Measurements from ENCODE around the gene SCTR.

The SCTR gene

DNA sequence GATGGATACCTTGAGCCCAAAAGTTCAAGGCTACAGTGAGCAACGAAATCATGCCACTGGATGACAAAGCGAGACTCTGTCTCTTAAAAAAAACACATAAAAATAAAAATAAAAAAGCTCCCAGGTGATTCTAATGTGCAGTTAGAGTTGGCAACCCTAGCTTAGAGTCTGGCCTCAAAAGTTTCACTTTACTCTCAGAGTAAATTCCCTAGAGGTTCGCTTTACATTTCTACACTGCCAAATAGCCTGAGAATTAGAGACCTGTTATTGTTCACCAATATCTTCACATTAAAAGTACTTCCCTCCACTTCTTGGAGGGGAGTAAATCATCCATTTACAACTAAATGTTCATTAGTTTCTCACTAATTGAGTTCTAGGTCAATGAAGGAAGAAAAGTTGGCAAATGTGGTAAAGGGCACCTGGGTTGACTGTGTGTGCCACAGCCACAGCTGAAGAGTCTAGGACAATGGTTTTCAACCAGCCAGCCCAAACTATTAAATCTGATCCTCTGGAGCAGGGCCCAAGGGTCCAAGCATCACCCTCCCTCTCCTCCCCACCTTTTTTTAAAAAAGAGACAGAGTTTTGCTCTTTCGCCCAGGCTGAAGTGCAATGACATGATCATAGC, 107.9 kb downstream of the SCTR start:
- H3K4me3 ChIP-seq (ENCODE audit: low read length): no peak overlapping the region
- DNase-seq (ENCODE audit: low read depth): no peak
- TF ChIP-seq, protein P1, sequence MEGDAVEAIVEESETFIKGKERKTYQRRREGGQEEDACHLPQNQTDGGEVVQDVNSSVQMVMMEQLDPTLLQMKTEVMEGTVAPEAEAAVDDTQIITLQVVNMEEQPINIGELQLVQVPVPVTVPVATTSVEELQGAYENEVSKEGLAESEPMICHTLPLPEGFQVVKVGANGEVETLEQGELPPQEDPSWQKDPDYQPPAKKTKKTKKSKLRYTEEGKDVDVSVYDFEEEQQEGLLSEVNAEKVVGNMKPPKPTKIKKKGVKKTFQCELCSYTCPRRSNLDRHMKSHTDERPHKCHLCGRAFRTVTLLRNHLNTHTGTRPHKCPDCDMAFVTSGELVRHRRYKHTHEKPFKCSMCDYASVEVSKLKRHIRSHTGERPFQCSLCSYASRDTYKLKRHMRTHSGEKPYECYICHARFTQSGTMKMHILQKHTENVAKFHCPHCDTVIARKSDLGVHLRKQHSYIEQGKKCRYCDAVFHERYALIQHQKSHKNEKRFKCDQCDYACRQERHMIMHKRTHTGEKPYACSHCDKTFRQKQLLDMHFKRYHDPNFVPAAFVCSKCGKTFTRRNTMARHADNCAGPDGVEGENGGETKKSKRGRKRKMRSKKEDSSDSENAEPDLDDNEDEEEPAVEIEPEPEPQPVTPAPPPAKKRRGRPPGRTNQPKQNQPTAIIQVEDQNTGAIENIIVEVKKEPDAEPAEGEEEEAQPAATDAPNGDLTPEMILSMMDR (IDR thresholded peaks at IDR 0.05; ENCODE audit: insufficient read depth, low read depth, low read length, missing control alignments): no peak

DNA sequence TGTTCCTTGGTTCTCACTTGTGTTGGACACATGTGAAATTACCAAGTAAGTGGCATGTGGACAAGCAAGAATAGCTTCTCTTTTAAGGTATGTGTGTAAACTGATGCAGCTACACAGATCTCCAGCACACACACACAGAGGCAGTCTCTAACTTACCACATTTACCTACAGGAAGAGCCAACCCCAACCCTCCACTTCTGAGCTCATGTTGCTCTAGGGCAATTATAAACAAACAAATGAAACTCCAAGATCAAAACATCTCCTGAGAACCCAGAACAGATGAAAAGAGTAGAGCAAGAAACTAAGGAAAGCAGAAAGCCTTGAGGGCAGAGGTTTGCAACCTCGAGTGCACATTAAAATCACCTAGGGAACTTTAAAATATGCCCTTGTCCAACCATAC, 108.7 kb downstream of the SCTR start:
- no peak for DNase-seq (ENCODE audit: low read depth)
- TF ChIP-seq, protein P1 (IDR thresholded peaks at IDR 0.05; ENCODE audit: insufficient read depth, low read depth, low read length, missing control alignments): no peak
- H3K4me3 ChIP-seq (ENCODE audit: low read length): no peak overlapping the region

DNA sequence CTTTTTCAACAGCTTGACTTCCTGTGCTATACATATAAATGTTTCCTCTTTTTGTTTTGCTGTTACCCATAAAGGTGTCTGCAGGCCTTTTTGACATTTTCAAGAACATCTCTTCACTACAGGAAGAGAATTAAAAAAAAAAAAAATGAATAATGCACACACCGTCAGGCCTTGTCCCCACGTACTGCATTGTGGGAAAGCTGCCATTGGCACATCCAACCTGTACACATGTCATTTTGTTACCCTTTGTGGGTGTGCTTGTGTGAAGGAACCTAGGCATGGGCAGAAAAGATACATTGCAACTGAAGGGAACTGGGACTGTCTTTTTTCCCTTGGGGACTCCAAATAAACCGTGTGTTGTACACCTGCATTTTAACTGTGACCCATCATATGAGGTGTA, 109.4 kb downstream of the SCTR start:
- TF ChIP-seq, protein P1 (IDR thresholded peaks at IDR 0.05; ENCODE audit: insufficient read depth, low read depth, low read length, missing control alignments): no peak
- DNase-seq (ENCODE audit: low read depth): no peak
- no peak overlapping the region for H3K4me3 ChIP-seq (ENCODE audit: low read length)

DNA sequence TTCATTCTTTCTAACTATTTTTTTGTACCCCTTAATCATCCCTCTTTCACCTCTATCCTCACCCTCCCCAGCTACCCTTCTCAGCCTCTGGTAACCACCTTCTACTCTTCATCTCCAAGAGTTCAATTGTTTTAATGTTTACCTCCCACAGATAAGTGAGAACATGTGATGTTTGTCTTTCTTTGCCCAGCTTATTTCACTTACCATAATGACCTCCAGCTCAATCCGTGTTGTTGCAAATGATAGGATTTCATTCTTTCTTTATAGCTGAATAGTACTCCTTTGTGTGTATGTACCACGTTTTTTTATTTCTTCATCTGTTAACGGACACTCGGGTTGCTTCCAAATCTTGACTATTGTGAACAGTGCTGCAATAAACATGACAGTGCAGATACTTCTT, 114.8 kb downstream of the SCTR start:
- TF ChIP-seq, protein P1 (IDR thresholded peaks at IDR 0.05; ENCODE audit: insufficient read depth, low read depth, low read length, missing control alignments): no peak
- H3K4me3 ChIP-seq (ENCODE audit: low read length): no peak overlapping the region

DNA sequence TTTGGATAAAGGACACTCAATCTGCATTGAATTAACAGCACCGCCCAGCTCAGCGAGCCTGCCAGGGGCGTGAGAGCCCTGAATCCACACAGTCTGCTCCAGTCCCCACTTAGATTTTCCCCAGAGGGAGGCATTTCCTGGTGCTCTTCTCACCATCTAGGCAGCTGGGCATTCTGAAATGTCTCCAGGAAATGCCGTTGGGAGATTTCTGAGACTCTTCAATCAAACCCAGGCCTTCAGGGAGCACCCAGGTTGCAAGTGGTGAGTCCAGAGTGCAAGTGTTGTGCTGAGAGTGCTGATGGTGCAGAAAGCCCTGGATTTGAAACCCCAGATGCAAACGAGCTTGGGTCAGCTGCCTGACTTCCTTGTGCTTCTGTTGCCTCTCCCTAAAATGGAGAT, 116.1 kb downstream of the SCTR start:
- H3K4me3 ChIP-seq (ENCODE audit: low read length): no peak overlapping the region
- TF ChIP-seq, protein P1 (IDR thresholded peaks at IDR 0.05; ENCODE audit: insufficient read depth, low read depth, low read length, missing control alignments): no peak

More for the DNA sequence above, 114.8 kb downstream of the SCTR start:
- DNase-seq (ENCODE audit: low read depth): no peak

DNA sequence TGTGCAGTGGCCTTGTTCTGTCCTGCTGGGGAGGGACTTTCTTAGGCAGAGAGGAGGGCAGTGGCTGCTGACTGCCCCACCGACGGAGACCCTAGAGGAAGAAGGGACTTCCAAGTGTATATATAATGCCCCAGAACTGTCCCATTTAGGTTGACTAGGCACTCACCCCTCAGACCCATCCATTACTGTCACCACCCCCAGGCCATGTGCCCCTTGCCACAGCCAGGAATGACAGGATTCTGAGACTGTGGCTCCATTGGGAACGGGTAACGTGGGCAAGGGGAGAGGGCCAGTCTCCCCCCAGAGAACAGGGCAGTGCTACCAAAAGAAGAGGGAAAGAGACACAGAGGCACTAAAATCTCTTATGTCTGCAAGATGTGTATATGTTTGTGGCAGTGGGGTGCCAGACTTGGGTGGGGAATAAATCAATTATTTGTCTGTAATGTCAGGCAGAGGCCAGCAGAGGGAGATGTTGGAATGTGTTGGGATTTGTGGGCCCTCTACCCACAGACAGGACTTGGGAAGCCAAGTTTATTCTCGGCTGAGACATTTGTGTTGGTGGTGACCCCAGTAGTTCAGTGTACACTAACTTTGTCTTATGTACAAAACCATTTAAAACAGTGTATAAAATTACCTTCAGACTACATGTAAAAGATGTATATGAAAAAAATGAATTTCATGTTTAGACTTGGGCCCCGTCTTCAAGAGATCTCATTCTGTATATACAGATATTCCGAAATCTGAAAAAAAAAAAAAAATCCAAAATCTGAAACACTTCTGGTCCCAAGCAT, 116.7 kb downstream of the SCTR start:
- TF ChIP-seq, protein P1 (IDR thresholded peaks at IDR 0.05; ENCODE audit: insufficient read depth, low read depth, low read length, missing control alignments): peak; percentile 77
- DNase-seq (ENCODE audit: low read depth): peak; percentile 66
- H3K4me3 ChIP-seq (ENCODE audit: low read length): no peak overlapping the region

More for the DNA sequence above, 116.1 kb downstream of the SCTR start:
- no peak for DNase-seq (ENCODE audit: low read depth)
